ENCODE data around the gene ABTB2.

DNA sequence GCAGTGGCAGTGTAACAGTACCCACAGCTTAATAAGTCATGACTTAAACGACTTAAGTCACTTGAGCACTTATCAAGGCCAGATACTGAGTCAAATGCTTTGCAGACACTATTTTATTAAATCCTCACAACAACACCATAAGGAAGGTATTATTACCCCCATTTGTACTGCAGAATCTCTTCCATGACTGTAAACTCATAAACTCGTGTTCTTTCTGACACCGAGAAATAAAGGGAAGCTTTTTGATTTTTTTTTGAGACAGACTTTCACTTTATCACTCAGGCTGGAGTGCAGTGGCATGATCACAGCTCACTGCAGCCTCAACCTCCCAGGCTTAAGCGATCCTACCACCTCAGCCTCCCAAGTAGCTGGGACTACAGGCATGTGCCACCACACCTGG is 103.8 kb downstream of the ABTB2 start:
- TF ChIP-seq, protein P1, sequence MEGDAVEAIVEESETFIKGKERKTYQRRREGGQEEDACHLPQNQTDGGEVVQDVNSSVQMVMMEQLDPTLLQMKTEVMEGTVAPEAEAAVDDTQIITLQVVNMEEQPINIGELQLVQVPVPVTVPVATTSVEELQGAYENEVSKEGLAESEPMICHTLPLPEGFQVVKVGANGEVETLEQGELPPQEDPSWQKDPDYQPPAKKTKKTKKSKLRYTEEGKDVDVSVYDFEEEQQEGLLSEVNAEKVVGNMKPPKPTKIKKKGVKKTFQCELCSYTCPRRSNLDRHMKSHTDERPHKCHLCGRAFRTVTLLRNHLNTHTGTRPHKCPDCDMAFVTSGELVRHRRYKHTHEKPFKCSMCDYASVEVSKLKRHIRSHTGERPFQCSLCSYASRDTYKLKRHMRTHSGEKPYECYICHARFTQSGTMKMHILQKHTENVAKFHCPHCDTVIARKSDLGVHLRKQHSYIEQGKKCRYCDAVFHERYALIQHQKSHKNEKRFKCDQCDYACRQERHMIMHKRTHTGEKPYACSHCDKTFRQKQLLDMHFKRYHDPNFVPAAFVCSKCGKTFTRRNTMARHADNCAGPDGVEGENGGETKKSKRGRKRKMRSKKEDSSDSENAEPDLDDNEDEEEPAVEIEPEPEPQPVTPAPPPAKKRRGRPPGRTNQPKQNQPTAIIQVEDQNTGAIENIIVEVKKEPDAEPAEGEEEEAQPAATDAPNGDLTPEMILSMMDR (IDR thresholded peaks at IDR 0.05; ENCODE audit: borderline replicate concordance, extremely low read depth, low read length, poor library complexity, severe bottlenecking): no peak
- TF ChIP-seq EZH2 (IDR thresholded peaks at IDR 0.05; ENCODE audit: borderline replicate concordance, low read depth, low read length, severe bottlenecking): no peak

Measured in DND-41 (cell line).